Ishikawa (cell line): ENCODE results near the gene TCEANC.

ENCODE experiments used
- CREB1 ChIP-seq: IDR thresholded peaks from 2 replicates; pipeline ENCODE4 v1.6.1; 2012; ENCODE audit warnings: low read depth
- EP300 ChIP-seq: IDR thresholded peaks from 2 replicates; pipeline ENCODE4 v1.6.1; 2012; ENCODE audit warnings: borderline replicate concordance
- REST ChIP-seq: IDR thresholded peaks from 2 replicates; pipeline ENCODE4 v1.6.1; 2012; ENCODE audit warnings: low read depth, mild to moderate bottlenecking

DNA sequence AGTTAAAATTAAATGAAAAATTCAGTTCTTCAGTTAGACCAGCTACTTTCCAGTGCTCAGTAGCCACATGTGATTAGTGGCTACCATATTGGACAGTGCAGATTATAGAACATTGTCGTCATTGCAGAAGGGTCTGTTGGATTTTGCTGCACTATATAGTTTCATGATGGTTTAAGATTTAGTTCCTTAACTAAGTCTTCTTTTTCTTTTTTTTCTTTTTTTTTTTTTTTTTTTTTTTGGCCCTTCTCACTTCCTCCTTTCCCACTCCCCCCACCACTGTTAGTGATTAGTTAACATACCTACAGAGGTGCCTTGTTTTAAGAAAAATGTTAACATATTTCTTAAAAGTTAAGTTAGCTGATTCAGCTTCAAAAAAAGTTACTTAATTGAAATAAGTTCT, 45.0 kb downstream of the TCEANC start:
- no peak for TF ChIP-seq EP300
- TF ChIP-seq CREB1: no peak
- TF ChIP-seq REST: no peak
